AG04449 (cell line): ENCODE data around the gene NEBL.

Experiments
- CTCF ChIA-PET: fragments of 350-600 bp; formaldehyde crosslinking; extraction: SDS; loops from one replicate; lab custom pipeline; 2021; ENCODE audit warnings: antibody characterized with exemption; lab: Yijun Ruan, JAX
- POLR2A ChIA-PET: fragments of 400-600, 350-600 bp; formaldehyde crosslinking; extraction: SDS; loops from one replicate; lab custom pipeline; 2020; ENCODE audit warnings: antibody characterized with exemption, inconsistent platforms; lab: Yijun Ruan, JAX
- DNase-seq: peaks from one replicate; pipeline ENCODE4 v3.0.0-alpha.2; 2010; ENCODE audit warnings: low read depth, low spot score
- H3K4me3 ChIP-seq: 2 replicates; pipeline ENCODE4 v1.5.1; 2011; ENCODE audit warnings: low read depth, mild to moderate bottlenecking, control low read depth, low read length
- CTCF ChIP-seq: IDR thresholded peaks from one replicate; pipeline ENCODE4 v1.5.1; 2011; ENCODE audit warnings: mild to moderate bottlenecking, moderate library complexity, low read length, control low read depth, inconsistent platforms; ENCODE audit not compliant: insufficient read depth; ENCODE audit errors: missing control alignments

The NEBL gene

GRCh38 chr10:20771051-20771450, 126.1 kb downstream of the NEBL start:
- ChIA-PET CTCF (no interaction called here), POLR2A (no interaction called here)
- no peak for DNase-seq
- TF ChIP-seq CTCF = no peak
- no peak overlapping the region for H3K4me3 ChIP-seq

DNA sequence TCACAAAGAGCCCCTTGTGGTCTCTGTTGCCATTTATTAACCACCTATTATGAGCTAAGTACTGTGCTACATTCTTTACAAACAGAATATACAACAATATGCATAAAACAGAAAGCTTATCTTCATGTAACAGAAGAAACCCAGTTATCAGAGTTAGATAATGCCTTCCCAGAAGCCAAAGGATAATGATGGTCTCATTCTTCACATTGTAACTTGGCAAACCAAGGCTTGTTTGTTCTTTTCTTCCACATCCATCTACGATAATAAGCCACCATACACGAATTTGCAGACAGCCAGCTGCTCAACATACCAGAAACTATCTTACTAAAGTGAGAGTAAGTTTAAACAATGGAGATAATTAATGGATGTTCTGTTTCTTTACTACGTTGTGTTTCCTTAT, 127.6 kb downstream of the NEBL start:
- no peak for TF ChIP-seq CTCF
- ChIA-PET CTCF (no interaction called here), POLR2A (no interaction called here)
- DNase-seq = no peak
- no peak overlapping the region for H3K4me3 ChIP-seq

DNA sequence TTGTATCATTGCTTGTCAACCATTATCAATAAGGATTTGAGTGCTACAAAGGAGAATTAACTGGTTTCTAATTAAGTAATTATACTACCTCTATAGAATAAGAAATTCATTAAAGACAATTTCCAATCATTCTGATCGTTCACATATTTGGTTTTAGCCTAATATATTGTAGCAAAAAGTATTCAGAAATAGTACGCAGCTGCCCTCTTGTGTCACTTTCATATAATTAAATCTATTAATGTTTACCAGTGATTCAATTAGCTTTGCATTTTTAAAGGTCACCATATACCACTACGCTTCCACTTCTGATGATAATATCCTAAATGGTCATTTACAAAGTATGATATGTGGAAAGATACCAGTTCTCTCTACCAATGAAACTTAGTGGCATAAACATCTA, 128.3 kb downstream of the NEBL start:
- no peak for TF ChIP-seq CTCF
- ChIA-PET POLR2A (no interaction called here), CTCF (no interaction called here)
- no peak for DNase-seq
- no peak overlapping the region for H3K4me3 ChIP-seq

DNA sequence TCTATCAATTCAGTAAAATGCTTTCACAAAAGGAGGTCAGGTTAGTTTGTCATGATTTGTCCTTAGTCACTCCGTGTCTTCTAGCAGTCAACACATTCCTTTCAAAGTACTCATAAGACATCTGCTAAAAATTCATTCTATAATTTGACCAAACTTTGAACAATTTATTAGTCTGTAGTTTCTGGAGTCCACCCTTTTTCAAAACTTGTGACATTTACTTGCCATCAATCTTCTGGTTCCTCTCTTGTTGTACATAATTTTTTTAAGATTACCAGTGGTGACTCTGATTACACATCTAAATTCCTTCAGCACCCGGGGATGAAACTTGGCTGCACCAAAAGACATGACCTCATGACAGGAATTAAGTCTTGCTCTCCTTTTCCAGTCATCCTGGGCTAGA, 130.1 kb downstream of the NEBL start:
- H3K4me3 ChIP-seq = no peak overlapping the region
- CTCF ChIA-PET = no interaction called here
- no peak for TF ChIP-seq CTCF
- POLR2A ChIA-PET = no interaction called here
- DNase-seq = no peak

- no peak overlapping the region for H3K4me3 ChIP-seq
- no peak for TF ChIP-seq CTCF
- DNase-seq = no peak
- POLR2A ChIA-PET = no interaction called here
- CTCF ChIA-PET = no interaction called here
Observed at GRCh38 chr10:20765066-20765465, 132.0 kb downstream of the NEBL start.

GRCh38 chr10:20760460-20760859, 136.7 kb downstream of the NEBL start:
- no peak overlapping the region for H3K4me3 ChIP-seq

More at GRCh38 chr10:20760460-20760859, 136.7 kb downstream of the NEBL start:
- ChIA-PET CTCF (no interaction called here), POLR2A (no interaction called here)
- DNase-seq = no peak
- no peak for TF ChIP-seq CTCF
